Measurements from ENCODE around the gene LRRC3. TPM values are rescaled to one million over a fixed set of nuclear protein-coding genes. Genes with fewer than 3 reads are reported as not detected.
A peak's percentile ranks its signal among the peaks of the same experiment; 100 is the strongest.
"Not testable (repeated sequence)": the region's sequence is repeated elsewhere in the genome, so short reads cannot be mapped to it uniquely, and the experiment has no call there.

Gene LRRC3
- polyA plus RNA-seq, 1 donor (not counting 4 experiments of a cell fraction or from before 2014, with no cell fraction given): 1.4 TPM

GRCh38 chr21:44479556-44480199 lies 24.4 kb downstream of the LRRC3 start:
- not testable (repeated sequence) for H3K9me3 ChIP-seq (ENCODE audit: control insufficient read depth, low read depth, low read length); H2AFZ ChIP-seq (ENCODE audit: control insufficient read depth, low read length); H3K27me3 ChIP-seq (ENCODE audit: control insufficient read depth, extremely low read depth, insufficient read depth, low read length); H3K4me1 ChIP-seq (ENCODE audit: control insufficient read depth, extremely low read depth, insufficient read depth, low read length); H3K36me3 ChIP-seq (ENCODE audit: control insufficient read depth in 2 of 2, extremely low read depth in 1 of 2, insufficient read depth in 2 of 2, low read length in 2 of 2); H4K20me1 ChIP-seq (ENCODE audit: control insufficient read depth, extremely low read depth, insufficient read depth, low read length); H3K9me1 ChIP-seq (ENCODE audit: control insufficient read depth, extremely low read depth, insufficient read depth, low read length); FAIRE-seq; DNase-seq (ENCODE audit: low read depth, low spot score); H3K79me2 ChIP-seq (ENCODE audit: control insufficient read depth, insufficient read depth, low read length); H3K9ac ChIP-seq (ENCODE audit: control insufficient read depth, extremely low read depth, insufficient read depth, low read length); H3K27ac ChIP-seq (ENCODE audit: control insufficient read depth, insufficient read depth, low read length); H3K4me3 ChIP-seq (ENCODE audit: control insufficient read depth in 2 of 3, extremely low read depth in 1 of 3, insufficient read depth in 2 of 3, low read depth in 1 of 3, low read length in 3 of 3); H3K4me2 ChIP-seq (ENCODE audit: control insufficient read depth, extremely low read depth, insufficient read depth, low read depth, low read length)
- peak in 2 of 3 experiments; percentile 26 to 56 for TF ChIP-seq CTCF (optimal IDR thresholded peaks at IDR 0.05 in 1 of 3, IDR thresholded peaks at IDR 0.05 in 1 of 3, conservative IDR thresholded peaks at IDR 0.05 in 1 of 3; ENCODE audit: extremely low read depth in 1 of 3, insufficient read depth in 2 of 3, low read length in 3 of 3)
- dilution Hi-C loops (cut with MboI; ENCODE audit: extremely low pct_ligation_motif_present, low sequenced_read_pairs): loop anchor here (25.0 kb wide), 1 partner anchor 258 kb away; no protein-coding TSS in a partner anchor

- dilution Hi-C loops (cut with MboI; ENCODE audit: extremely low pct_ligation_motif_present, low sequenced_read_pairs): loop anchor here (25.0 kb wide), 1 partner anchor 257 kb away; no protein-coding TSS in a partner anchor
- no peaks in the 10 kb centered on the region for H3K4me1 ChIP-seq (ENCODE audit: control insufficient read depth, extremely low read depth, insufficient read depth, low read length)
- no peaks in the 10 kb centered on the region for H3K9me3 ChIP-seq (ENCODE audit: control insufficient read depth, low read depth, low read length)
- FAIRE-seq (no peak), DNase-seq (ENCODE audit: low read depth, low spot score) (no peak)
- TF ChIP-seq EZH2 (IDR thresholded peaks at IDR 0.05; ENCODE audit: low read length): no peak
- no peak for TF ChIP-seq CTCF (optimal IDR thresholded peaks at IDR 0.05 in 1 of 3, IDR thresholded peaks at IDR 0.05 in 1 of 3, conservative IDR thresholded peaks at IDR 0.05 in 1 of 3; ENCODE audit: extremely low read depth in 1 of 3, insufficient read depth in 2 of 3, low read length in 3 of 3)
- no peak overlapping the region for H3K4me3 ChIP-seq (ENCODE audit: control insufficient read depth in 2 of 3, extremely low read depth in 1 of 3, insufficient read depth in 2 of 3, low read depth in 1 of 3, low read length in 3 of 3)
- H3K27me3 ChIP-seq (ENCODE audit: control insufficient read depth, extremely low read depth, insufficient read depth, low read length): no peaks in the 10 kb centered on the region
- H3K4me2 ChIP-seq (ENCODE audit: control insufficient read depth, extremely low read depth, insufficient read depth, low read depth, low read length): no peak overlapping the region
- H2AFZ ChIP-seq (ENCODE audit: control insufficient read depth, low read length): no peak overlapping the region
- H3K27ac ChIP-seq (ENCODE audit: control insufficient read depth, insufficient read depth, low read length): no peak overlapping the region
- no peaks in the 10 kb centered on the region for H4K20me1 ChIP-seq (ENCODE audit: control insufficient read depth, extremely low read depth, insufficient read depth, low read length)
- H3K9me1 ChIP-seq (ENCODE audit: control insufficient read depth, extremely low read depth, insufficient read depth, low read length): no peaks in the 10 kb centered on the region
- H3K79me2 ChIP-seq (ENCODE audit: control insufficient read depth, insufficient read depth, low read length): no peaks in the 10 kb centered on the region
- no peak overlapping the region for H3K9ac ChIP-seq (ENCODE audit: control insufficient read depth, extremely low read depth, insufficient read depth, low read length)
- no peaks in the 10 kb centered on the region for H3K36me3 ChIP-seq (ENCODE audit: control insufficient read depth in 2 of 2, extremely low read depth in 1 of 2, insufficient read depth in 2 of 2, low read length in 2 of 2)
These were observed 25.1 kb downstream of the LRRC3 start for GRCh38 chr21:44480200-44481053.
